Esophagus muscularis mucosa (tissue), 4 donors: ENCODE measurements around the gene SIRPG.

Source experiments
- EP300 ChIP-seq: sonication (generic); formaldehyde crosslinking; IDR thresholded peaks from one replicate; pipeline ENCODE4 v1.6.1; 2017; ENCODE audit warnings: antibody characterized with exemption
- POLR2A ChIP-seq: fragments of 450-650 bp; IDR thresholded peaks from one replicate; pipeline ENCODE4 v1.6.1; 2017; ENCODE audit warnings: antibody characterized with exemption, moderate library complexity, mild to moderate bottlenecking, low read depth
- POLR2AphosphoS5 ChIP-seq, 2 donors: sonication (generic); formaldehyde crosslinking; IDR thresholded peaks; one replicate each; pipeline ENCODE4 v1.6.1; 2017; ENCODE audit warnings: antibody characterized with exemption in 2 of 2
- TF ChIP-seq, protein P1 (sequence below), 3 experiments: fragments of 200-600 bp in 2 of 3; fragments of 450-650 bp in 1 of 3; sonication (generic) in 2 of 3; IDR thresholded peaks; one replicate each; pipeline ENCODE4 v1.5.1; 2017 to 2019; ENCODE audit warnings: antibody characterized with exemption in 3 of 3, mild to moderate bottlenecking in 2 of 3, moderate library complexity in 1 of 3

DNA sequence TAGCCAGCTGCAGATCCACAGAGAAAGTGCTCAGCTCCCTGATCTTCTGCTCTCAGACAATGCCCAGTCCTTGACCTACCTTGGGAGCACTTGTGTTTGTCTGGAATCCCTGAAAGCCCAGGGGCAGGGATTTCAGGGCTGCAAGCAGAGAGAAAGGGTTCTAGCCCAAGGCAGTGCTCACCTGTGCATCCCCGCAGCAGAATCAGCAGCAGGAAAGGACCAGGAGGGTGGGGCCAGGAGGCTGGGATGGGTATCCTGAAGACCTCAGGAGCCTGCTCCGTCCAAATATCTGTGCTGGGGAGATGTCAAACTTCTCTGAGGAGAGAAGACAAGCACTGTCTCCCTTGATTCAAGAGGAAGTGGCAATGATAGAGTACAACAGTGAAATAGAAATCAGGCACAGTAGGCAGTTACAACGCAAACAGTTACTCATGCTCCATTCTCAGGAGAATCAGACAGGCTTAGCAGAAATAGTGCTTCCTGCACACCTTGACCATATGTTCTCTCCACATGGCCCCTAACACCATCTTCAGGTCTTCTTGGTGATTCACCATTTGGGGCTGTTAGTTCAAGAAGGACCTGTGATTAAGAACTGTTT, 28.7 kb upstream of the SIRPG start:
- TF ChIP-seq, protein P1, sequence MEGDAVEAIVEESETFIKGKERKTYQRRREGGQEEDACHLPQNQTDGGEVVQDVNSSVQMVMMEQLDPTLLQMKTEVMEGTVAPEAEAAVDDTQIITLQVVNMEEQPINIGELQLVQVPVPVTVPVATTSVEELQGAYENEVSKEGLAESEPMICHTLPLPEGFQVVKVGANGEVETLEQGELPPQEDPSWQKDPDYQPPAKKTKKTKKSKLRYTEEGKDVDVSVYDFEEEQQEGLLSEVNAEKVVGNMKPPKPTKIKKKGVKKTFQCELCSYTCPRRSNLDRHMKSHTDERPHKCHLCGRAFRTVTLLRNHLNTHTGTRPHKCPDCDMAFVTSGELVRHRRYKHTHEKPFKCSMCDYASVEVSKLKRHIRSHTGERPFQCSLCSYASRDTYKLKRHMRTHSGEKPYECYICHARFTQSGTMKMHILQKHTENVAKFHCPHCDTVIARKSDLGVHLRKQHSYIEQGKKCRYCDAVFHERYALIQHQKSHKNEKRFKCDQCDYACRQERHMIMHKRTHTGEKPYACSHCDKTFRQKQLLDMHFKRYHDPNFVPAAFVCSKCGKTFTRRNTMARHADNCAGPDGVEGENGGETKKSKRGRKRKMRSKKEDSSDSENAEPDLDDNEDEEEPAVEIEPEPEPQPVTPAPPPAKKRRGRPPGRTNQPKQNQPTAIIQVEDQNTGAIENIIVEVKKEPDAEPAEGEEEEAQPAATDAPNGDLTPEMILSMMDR (IDR thresholded peaks at IDR 0.05): no peak
- no peak for TF ChIP-seq POLR2A
- TF ChIP-seq EP300: no peak
- no peak for TF ChIP-seq POLR2AphosphoS5 (IDR thresholded peaks at IDR 0.05)
